ENCODE data around the gene PIAS4.

DNA sequence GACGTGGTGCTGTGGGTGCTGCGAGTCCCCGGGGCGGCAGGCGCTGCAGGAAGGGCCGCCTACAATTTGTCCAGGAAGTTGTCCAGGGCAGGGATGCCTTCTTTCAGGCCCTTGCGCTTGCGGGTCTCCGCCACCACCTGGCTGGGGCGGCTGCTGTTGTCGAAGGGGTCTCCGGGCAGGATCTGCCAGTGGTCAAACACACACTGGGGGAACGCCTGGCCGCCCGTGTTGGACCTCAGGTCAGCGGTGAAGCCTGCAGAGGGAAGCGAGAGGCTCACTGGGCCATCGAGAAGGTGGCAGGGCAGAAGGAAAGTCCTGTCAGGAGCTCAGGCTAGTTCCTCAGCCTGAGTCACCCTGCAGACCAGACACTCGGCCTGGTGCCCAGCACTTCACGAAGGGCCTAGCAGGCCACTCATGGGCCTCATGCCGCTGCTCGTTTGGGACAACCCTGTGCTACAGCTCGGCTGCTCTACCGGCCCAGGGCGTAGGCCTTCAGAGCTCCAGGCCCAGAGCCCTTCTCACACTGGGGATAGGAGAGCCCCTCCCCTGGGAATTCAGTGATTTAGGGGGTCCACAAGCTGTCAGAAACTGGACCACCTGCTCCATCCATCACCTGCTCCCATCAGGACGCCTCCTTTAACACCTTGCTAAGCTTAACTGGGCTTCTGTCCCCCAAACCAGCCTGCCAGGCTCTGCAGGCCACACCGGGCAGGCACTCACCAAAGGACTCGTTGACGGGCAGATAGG, 30.9 kb upstream of the PIAS4 start:
- TF ChIP-seq ZNF747 (tag by site-specific recombination; IDR thresholded peaks at IDR 0.05) (no peak), ZFP41 (tag by site-specific recombination; IDR thresholded peaks at IDR 0.05; ENCODE audit: borderline replicate concordance) (no peak), EGR2 (tag by site-specific recombination; IDR thresholded peaks at IDR 0.05; ENCODE audit: low read depth) (no peak), KLF16 (tag by site-specific recombination; IDR thresholded peaks at IDR 0.05) (no peak), ZNF274 (IDR thresholded peaks at IDR 0.05; ENCODE audit: low read length) (no peak), ZNF274 (tag by site-specific recombination; IDR thresholded peaks at IDR 0.05; ENCODE audit: borderline replicate concordance) (no peak), TRIM28 (IDR thresholded peaks at IDR 0.05; ENCODE audit: borderline replicate concordance, low read length) (no peak), ZNF660 (tag by site-specific recombination; IDR thresholded peaks at IDR 0.05) (no peak), ZBTB7A (tag by site-specific recombination; IDR thresholded peaks at IDR 0.05; ENCODE audit: low read depth) (no peak)
- TF ChIP-seq, protein P1, sequence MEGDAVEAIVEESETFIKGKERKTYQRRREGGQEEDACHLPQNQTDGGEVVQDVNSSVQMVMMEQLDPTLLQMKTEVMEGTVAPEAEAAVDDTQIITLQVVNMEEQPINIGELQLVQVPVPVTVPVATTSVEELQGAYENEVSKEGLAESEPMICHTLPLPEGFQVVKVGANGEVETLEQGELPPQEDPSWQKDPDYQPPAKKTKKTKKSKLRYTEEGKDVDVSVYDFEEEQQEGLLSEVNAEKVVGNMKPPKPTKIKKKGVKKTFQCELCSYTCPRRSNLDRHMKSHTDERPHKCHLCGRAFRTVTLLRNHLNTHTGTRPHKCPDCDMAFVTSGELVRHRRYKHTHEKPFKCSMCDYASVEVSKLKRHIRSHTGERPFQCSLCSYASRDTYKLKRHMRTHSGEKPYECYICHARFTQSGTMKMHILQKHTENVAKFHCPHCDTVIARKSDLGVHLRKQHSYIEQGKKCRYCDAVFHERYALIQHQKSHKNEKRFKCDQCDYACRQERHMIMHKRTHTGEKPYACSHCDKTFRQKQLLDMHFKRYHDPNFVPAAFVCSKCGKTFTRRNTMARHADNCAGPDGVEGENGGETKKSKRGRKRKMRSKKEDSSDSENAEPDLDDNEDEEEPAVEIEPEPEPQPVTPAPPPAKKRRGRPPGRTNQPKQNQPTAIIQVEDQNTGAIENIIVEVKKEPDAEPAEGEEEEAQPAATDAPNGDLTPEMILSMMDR (tag by site-specific recombination; IDR thresholded peaks at IDR 0.05) = no peak
- TF ChIP-seq, protein P2, sequence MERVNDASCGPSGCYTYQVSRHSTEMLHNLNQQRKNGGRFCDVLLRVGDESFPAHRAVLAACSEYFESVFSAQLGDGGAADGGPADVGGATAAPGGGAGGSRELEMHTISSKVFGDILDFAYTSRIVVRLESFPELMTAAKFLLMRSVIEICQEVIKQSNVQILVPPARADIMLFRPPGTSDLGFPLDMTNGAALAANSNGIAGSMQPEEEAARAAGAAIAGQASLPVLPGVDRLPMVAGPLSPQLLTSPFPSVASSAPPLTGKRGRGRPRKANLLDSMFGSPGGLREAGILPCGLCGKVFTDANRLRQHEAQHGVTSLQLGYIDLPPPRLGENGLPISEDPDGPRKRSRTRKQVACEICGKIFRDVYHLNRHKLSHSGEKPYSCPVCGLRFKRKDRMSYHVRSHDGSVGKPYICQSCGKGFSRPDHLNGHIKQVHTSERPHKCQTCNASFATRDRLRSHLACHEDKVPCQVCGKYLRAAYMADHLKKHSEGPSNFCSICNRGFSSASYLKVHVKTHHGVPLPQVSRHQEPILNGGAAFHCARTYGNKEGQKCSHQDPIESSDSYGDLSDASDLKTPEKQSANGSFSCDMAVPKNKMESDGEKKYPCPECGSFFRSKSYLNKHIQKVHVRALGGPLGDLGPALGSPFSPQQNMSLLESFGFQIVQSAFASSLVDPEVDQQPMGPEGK (tag by site-specific recombination; IDR thresholded peaks at IDR 0.05) = no peak; the same call in 1 of the 2 replicates
- TF ChIP-seq, protein P3, sequence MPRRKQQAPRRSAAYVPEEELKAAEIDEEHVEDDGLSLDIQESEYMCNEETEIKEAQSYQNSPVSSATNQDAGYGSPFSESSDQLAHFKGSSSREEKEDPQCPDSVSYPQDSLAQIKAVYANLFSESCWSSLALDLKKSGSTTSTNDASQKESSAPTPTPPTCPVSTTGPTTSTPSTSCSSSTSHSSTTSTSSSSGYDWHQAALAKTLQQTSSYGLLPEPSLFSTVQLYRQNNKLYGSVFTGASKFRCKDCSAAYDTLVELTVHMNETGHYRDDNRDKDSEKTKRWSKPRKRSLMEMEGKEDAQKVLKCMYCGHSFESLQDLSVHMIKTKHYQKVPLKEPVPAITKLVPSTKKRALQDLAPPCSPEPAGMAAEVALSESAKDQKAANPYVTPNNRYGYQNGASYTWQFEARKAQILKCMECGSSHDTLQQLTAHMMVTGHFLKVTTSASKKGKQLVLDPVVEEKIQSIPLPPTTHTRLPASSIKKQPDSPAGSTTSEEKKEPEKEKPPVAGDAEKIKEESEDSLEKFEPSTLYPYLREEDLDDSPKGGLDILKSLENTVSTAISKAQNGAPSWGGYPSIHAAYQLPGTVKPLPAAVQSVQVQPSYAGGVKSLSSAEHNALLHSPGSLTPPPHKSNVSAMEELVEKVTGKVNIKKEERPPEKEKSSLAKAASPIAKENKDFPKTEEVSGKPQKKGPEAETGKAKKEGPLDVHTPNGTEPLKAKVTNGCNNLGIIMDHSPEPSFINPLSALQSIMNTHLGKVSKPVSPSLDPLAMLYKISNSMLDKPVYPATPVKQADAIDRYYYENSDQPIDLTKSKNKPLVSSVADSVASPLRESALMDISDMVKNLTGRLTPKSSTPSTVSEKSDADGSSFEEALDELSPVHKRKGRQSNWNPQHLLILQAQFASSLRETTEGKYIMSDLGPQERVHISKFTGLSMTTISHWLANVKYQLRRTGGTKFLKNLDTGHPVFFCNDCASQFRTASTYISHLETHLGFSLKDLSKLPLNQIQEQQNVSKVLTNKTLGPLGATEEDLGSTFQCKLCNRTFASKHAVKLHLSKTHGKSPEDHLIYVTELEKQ (tag by site-specific recombination; IDR thresholded peaks at IDR 0.05; ENCODE audit: borderline replicate concordance) = no peak
- TF ChIP-seq, protein P4, sequence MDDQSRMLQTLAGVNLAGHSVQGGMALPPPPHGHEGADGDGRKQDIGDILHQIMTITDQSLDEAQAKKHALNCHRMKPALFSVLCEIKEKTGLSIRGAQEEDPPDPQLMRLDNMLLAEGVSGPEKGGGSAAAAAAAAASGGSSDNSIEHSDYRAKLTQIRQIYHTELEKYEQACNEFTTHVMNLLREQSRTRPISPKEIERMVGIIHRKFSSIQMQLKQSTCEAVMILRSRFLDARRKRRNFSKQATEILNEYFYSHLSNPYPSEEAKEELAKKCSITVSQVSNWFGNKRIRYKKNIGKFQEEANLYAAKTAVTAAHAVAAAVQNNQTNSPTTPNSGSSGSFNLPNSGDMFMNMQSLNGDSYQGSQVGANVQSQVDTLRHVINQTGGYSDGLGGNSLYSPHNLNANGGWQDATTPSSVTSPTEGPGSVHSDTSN (CRISPR knock-in tag; IDR thresholded peaks at IDR 0.05) = no peak
- TF ChIP-seq, protein P5, sequence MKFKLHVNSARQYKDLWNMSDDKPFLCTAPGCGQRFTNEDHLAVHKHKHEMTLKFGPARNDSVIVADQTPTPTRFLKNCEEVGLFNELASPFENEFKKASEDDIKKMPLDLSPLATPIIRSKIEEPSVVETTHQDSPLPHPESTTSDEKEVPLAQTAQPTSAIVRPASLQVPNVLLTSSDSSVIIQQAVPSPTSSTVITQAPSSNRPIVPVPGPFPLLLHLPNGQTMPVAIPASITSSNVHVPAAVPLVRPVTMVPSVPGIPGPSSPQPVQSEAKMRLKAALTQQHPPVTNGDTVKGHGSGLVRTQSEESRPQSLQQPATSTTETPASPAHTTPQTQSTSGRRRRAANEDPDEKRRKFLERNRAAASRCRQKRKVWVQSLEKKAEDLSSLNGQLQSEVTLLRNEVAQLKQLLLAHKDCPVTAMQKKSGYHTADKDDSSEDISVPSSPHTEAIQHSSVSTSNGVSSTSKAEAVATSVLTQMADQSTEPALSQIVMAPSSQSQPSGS (tag by site-specific recombination; IDR thresholded peaks at IDR 0.05; ENCODE audit: low read depth) = no peak
- TF ChIP-seq, protein P6, sequence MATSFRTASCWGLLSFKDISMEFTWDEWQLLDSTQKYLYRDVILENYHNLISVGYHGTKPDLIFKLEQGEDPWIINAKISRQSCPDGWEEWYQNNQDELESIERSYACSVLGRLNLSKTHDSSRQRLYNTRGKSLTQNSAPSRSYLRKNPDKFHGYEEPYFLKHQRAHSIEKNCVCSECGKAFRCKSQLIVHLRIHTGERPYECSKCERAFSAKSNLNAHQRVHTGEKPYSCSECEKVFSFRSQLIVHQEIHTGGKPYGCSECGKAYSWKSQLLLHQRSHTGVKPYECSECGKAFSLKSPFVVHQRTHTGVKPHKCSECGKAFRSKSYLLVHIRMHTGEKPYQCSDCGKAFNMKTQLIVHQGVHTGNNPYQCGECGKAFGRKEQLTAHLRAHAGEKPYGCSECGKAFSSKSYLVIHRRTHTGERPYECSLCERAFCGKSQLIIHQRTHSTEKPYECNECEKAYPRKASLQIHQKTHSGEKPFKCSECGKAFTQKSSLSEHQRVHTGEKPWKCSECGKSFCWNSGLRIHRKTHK (tag by site-specific recombination; IDR thresholded peaks at IDR 0.05) = no peak

Measured in HEK293 (cell line).